B cell (primary cell): ENCODE data around the gene MED9. TPM values are rescaled to one million over a fixed set of nuclear protein-coding genes. Genes with fewer than 3 reads are reported as not detected.

Source experiments
- ATAC-seq: fragments of 200-7000 bp; cut with Tn5 transposase; one replicate; pipeline ENCODE4 v1.10.0; 2021; ENCODE audit warnings: low read depth, mild to moderate bottlenecking, moderate number of reproducible peaks, moderate library complexity
- CTCF ChIA-PET: fragments of 350-600 bp; sonication (Branson Sonifier 250); formaldehyde crosslinking; loops from one replicate; lab custom pipeline; 2021; ENCODE audit warnings: antibody characterized with exemption, inconsistent platforms; lab: Charles Lee
- POLR2A ChIA-PET: fragments of 350-600 bp; sonication (Branson Sonifier 250); formaldehyde crosslinking; loops from one replicate; lab custom pipeline; 2021; ENCODE audit warnings: antibody characterized with exemption; lab: Charles Lee
- DNase-seq: peaks from one replicate; pipeline ENCODE4 v3.0.0; 2013
- H2AFZ ChIP-seq: 2 replicates; pipeline ENCODE4 v1.6.1; 2012; ENCODE audit warnings: mild to moderate bottlenecking, low read depth, low read length; ENCODE audit not compliant: insufficient read depth, poor library complexity, severe bottlenecking
- H3K27ac ChIP-seq, 2 donors: 1 replicate in 1 of 2; 2 replicates in 1 of 2; pipeline ENCODE4 v1.5.1; 2012 to 2013; ENCODE audit warnings: low read length in 2 of 2, mild to moderate bottlenecking in 2 of 2, moderate library complexity in 1 of 2
- H3K27me3 ChIP-seq, 4 experiments: fragments of 200-600 bp in 1 of 4; sonication (generic) in 1 of 4; replicated peaks in 1 of 4; 1 replicate in 2 of 4; 2 replicates in 2 of 4; pipeline versions ENCODE4 v1.6.1 to v1.7.0; 2013 to 2016; ENCODE audit warnings: low read length in 3 of 4, mild to moderate bottlenecking in 2 of 4, mixed read lengths in 1 of 4, moderate library complexity in 1 of 4; ENCODE audit not compliant: insufficient read depth in 4 of 4, control insufficient read depth in 3 of 4; ENCODE audit errors: control extremely low read depth in 1 of 4
- H3K36me3 ChIP-seq, 2 experiments: replicated peaks in 1 of 2; 1 replicate in 1 of 2; 2 replicates in 1 of 2; pipeline versions ENCODE4 v1.6.1 to v1.7.1; 2013; ENCODE audit warnings: low read length in 1 of 2; ENCODE audit not compliant: insufficient read depth in 2 of 2, control insufficient read depth in 1 of 2; ENCODE audit errors: control extremely low read depth in 1 of 2, extremely low read depth in 1 of 2
- H3K4me1 ChIP-seq, 2 donors: fragments of 200-600 bp in 1 of 2; sonication (generic) in 1 of 2; 1 replicate in 1 of 2; 2 replicates in 1 of 2; pipeline versions ENCODE4 v1.5.1 to v1.6.1; 2013 to 2017; ENCODE audit warnings: low read length in 2 of 2; ENCODE audit not compliant: control insufficient read depth in 2 of 2, insufficient read depth in 2 of 2
- H3K4me2 ChIP-seq: replicated peaks from 2 replicates; pipeline ENCODE3; 2012; ENCODE audit warnings: mild to moderate bottlenecking, low read depth, low read length; ENCODE audit not compliant: poor library complexity, severe bottlenecking
- H3K4me3 ChIP-seq, 5 experiments: fragments of 200-600 bp in 1 of 5; sonication (generic) in 1 of 5; 1 replicate in 3 of 5; 2 replicates in 2 of 5; pipeline versions ENCODE4 v1.5.1 to v1.7.0; 2011 to 2016; ENCODE audit warnings: low read length in 4 of 5, mild to moderate bottlenecking in 4 of 5, low read depth in 2 of 5, control low read depth in 1 of 5, moderate library complexity in 1 of 5; ENCODE audit not compliant: insufficient read depth in 1 of 5; ENCODE audit errors: control extremely low read depth in 1 of 5, extremely low read depth in 1 of 5
- H3K79me2 ChIP-seq: fragments of 200-600 bp; sonication (generic); one replicate; pipeline ENCODE4 v1.6.0; 2016; ENCODE audit warnings: low read length; ENCODE audit not compliant: control insufficient read depth, insufficient read depth
- H3K9ac ChIP-seq: fragments of 200-600 bp; sonication (generic); 2 replicates; pipeline ENCODE4 v1.6.1; 2017; ENCODE audit warnings: mild to moderate bottlenecking, low read length, moderate library complexity
- H3K9me3 ChIP-seq, 3 donors: one replicate each; pipeline versions ENCODE4 v1.6.1 to v1.7.1; 2013; ENCODE audit warnings: low read length in 2 of 3; ENCODE audit not compliant: control insufficient read depth in 2 of 3, insufficient read depth in 1 of 3; ENCODE audit errors: control extremely low read depth in 1 of 3
- H4K20me1 ChIP-seq: 2 replicates; pipeline ENCODE4 v1.6.0; 2012; ENCODE audit warnings: mild to moderate bottlenecking, low read length; ENCODE audit not compliant: insufficient read depth, control insufficient read depth, poor library complexity, severe bottlenecking
- H3K27ac Mint-ChIP-seq: one replicate; pipeline ENCODE4 v1.8.0; 2021; ENCODE audit warnings: mixed read lengths
- H3K27me3 Mint-ChIP-seq: one replicate; pipeline ENCODE4 v1.8.0; 2021; ENCODE audit warnings: mixed read lengths
- H3K4me1 Mint-ChIP-seq: one replicate; pipeline ENCODE4 v1.8.0; 2021; ENCODE audit warnings: mixed read lengths
- H3K4me3 Mint-ChIP-seq: one replicate; pipeline ENCODE4 v1.8.0; 2021; ENCODE audit warnings: mixed read lengths
- H3K9me3 Mint-ChIP-seq: one replicate; pipeline ENCODE4 v1.8.0; 2022; ENCODE audit warnings: mixed read lengths; ENCODE audit not compliant: insufficient read depth
- CTCF ChIP-seq: fragments of 200-600 bp; IDR thresholded peaks from one replicate; pipeline ENCODE4 v1.8.0; 2022; ENCODE audit warnings: antibody characterized with exemption, mild to moderate bottlenecking
- EZH2 ChIP-seq: IDR thresholded peaks from 2 replicates; pipeline ENCODE4 v1.6.1; 2012; ENCODE audit warnings: borderline replicate concordance, low read depth, mild to moderate bottlenecking, moderate library complexity, low read length; ENCODE audit not compliant: insufficient read depth, poor library complexity, severe bottlenecking
- WGBS: methylation state at CpG from one replicate; pipeline ENCODE4 v1.1.5; 2013; ENCODE audit warnings: missing lambda C conversion rate; ENCODE audit not compliant: insufficient coverage; 5-methylcytosine and 5-hydroxymethylcytosine counted together
- intact Hi-C: fragments of 100-400 bp; cut with micrococcal nuclease; formaldehyde crosslinking; loops from one replicate; pipeline ENCODE4 v1.10.0; 2022
- polyA plus RNA-seq: library from polyadenylated mRNA; depleted of rRNA; stranded (reverse); fragments of >200 nt; gene quantifications from 2 replicates; pipeline ENCODE4 v1.2.3, GENCODE V29; 2012
- total RNA-seq, 2 donors: library from RNA; stranded (reverse); fragments of 120-200 nt in 1 of 2; gene quantifications; 1 replicate in 1 of 2; 2 replicates in 1 of 2; pipeline versions ENCODE4 v1.2.3 to v1.2.4, GENCODE V29; 2013 to 2022

MED9 gene
- total and polyA plus RNA-seq, 2 donors (not counting 1 experiment from before 2014, with no cell fraction given) = 11.6 to 18.9 TPM

GRCh38 chr17:17513626-17514025 is 36.8 kb downstream of the MED9 start:
- Mint-ChIP-seq H3K4me3 (no peak overlapping the region), H3K27ac (no peak overlapping the region), H3K9me3 (no peaks in the 10 kb centered on the region), H3K4me1 (no peaks in the 10 kb centered on the region), H3K27me3 (no peaks in the 10 kb centered on the region)
- ATAC-seq = no peak
- no peaks in the 10 kb centered on the region for H3K79me2 ChIP-seq
- no peak for TF ChIP-seq CTCF
- no peak for TF ChIP-seq EZH2
- no peak overlapping the region for H3K4me3 ChIP-seq
- DNase-seq = no peak
- no peaks in the 10 kb centered on the region for H3K27me3 ChIP-seq
- WGBS = 97% methylated on average over 5 of the region's 7 CpGs
- no peak overlapping the region for H2AFZ ChIP-seq
- CTCF ChIA-PET = interaction anchor here (1.1 kb wide), 1 partner anchor 17 kb away, joined by 3 read pairs; no protein-coding TSS in a partner anchor
- intact Hi-C loops = no loop called here
- H3K36me3 ChIP-seq = no peaks in the 10 kb centered on the region
- no peaks in the 10 kb centered on the region for H4K20me1 ChIP-seq
- H3K9ac ChIP-seq = no peak overlapping the region
- H3K9me3 ChIP-seq = no peaks in the 10 kb centered on the region
- POLR2A ChIA-PET = no interaction called here
- no peak overlapping the region for H3K27ac ChIP-seq
- no peaks in the 10 kb centered on the region for H3K4me1 ChIP-seq
- no peak overlapping the region for H3K4me2 ChIP-seq

GRCh38 chr17:17514361-17514992 is 37.7 kb downstream of the MED9 start:
- H3K27ac ChIP-seq = no peak overlapping the region
- Mint-ChIP-seq H3K4me1 (no peaks in the 10 kb centered on the region), H3K9me3 (no peaks in the 10 kb centered on the region), H3K27ac (no peak overlapping the region), H3K4me3 (no peak overlapping the region), H3K27me3 (no peaks in the 10 kb centered on the region)
- H3K79me2 ChIP-seq = no peaks in the 10 kb centered on the region
- no peaks in the 10 kb centered on the region for H3K36me3 ChIP-seq
- no peak overlapping the region for H3K9ac ChIP-seq
- WGBS = 94% methylated on average over 11 of the region's 16 CpGs
- ChIA-PET POLR2A (no interaction called here), CTCF (interaction anchor here (1.1 kb wide), 1 partner anchor 18 kb away, joined by 3 read pairs; no protein-coding TSS in a partner anchor)
- DNase-seq = no peak
- no peak overlapping the region for H3K4me2 ChIP-seq
- no peak overlapping the region for H3K4me3 ChIP-seq
- H4K20me1 ChIP-seq = no peaks in the 10 kb centered on the region
- no peaks in the 10 kb centered on the region for H3K9me3 ChIP-seq
- no peaks in the 10 kb centered on the region for H3K4me1 ChIP-seq
- no peak for TF ChIP-seq EZH2
- no peak for TF ChIP-seq CTCF
- intact Hi-C loops = no loop called here
- no peak for ATAC-seq
- H2AFZ ChIP-seq = no peak overlapping the region
- no peaks in the 10 kb centered on the region for H3K27me3 ChIP-seq
